ENCODE results near the gene PDSS2. TPM values are rescaled to one million over a fixed set of nuclear protein-coding genes. Genes with fewer than 3 reads are reported as not detected.
"Not testable (repeated sequence)": the region's sequence is repeated elsewhere in the genome, so short reads cannot be mapped to it uniquely, and the experiment has no call there.

Gene PDSS2
- total RNA-seq, 2 donors from 2014 or later: 11.4 to 12.3 TPM

GRCh38 chr6:107135048-107135680, 324.2 kb downstream of the PDSS2 start:
- not testable (repeated sequence) for H3K27me3 Mint-ChIP-seq; ATAC-seq; H3K27ac Mint-ChIP-seq; H3K36me3 Mint-ChIP-seq (ENCODE audit: low read depth); DNase-seq; H3K9me3 ChIP-seq (ENCODE audit: control insufficient read depth, low read length, poor library complexity, severe bottlenecking); H3K4me3 Mint-ChIP-seq; H3K4me1 Mint-ChIP-seq

- DNase-seq (no peak), ATAC-seq (no peak)
- Mint-ChIP-seq H3K36me3 (ENCODE audit: low read depth) (no peaks in the 10 kb centered on the region), H3K4me1 (peaks cover 3% of the 10 kb centered on the region), H3K27me3 (no peaks in the 10 kb centered on the region), H3K27ac (no peak overlapping the region), H3K4me3 (no peak overlapping the region)
- no peaks in the 10 kb centered on the region for H3K9me3 ChIP-seq (ENCODE audit: control insufficient read depth, low read length, poor library complexity, severe bottlenecking)
Observed at GRCh38 chr6:107132330-107132954, 326.9 kb downstream of the PDSS2 start.

- H3K9me3 ChIP-seq (ENCODE audit: control insufficient read depth, low read length, poor library complexity, severe bottlenecking): no peaks in the 10 kb centered on the region
- Mint-ChIP-seq H3K27ac (no peak overlapping the region), H3K4me1 (peaks cover 3% of the 10 kb centered on the region), H3K4me3 (no peak overlapping the region), H3K36me3 (ENCODE audit: low read depth) (no peaks in the 10 kb centered on the region), H3K27me3 (no peaks in the 10 kb centered on the region)
- ATAC-seq (no peak), DNase-seq (no peak)
Observed at GRCh38 chr6:107129370-107129925, 329.9 kb downstream of the PDSS2 start.

- Mint-ChIP-seq H3K4me1 (peaks cover 3% of the 10 kb centered on the region), H3K27ac (no peak overlapping the region), H3K36me3 (ENCODE audit: low read depth) (no peaks in the 10 kb centered on the region), H3K4me3 (no peak overlapping the region), H3K27me3 (no peaks in the 10 kb centered on the region)
- DNase-seq: no peak
- ATAC-seq: no peak
- H3K9me3 ChIP-seq (ENCODE audit: control insufficient read depth, low read length, poor library complexity, severe bottlenecking): no peaks in the 10 kb centered on the region
Observed at GRCh38 chr6:107128577-107128976, 330.8 kb downstream of the PDSS2 start.

- no peaks in the 10 kb centered on the region for H3K27me3 Mint-ChIP-seq
- H3K36me3 Mint-ChIP-seq (ENCODE audit: low read depth): no peaks in the 10 kb centered on the region
- no peak overlapping the region for H3K27ac Mint-ChIP-seq
- peaks cover 3% of the 10 kb centered on the region for H3K4me1 Mint-ChIP-seq
- H3K9me3 ChIP-seq (ENCODE audit: control insufficient read depth, low read length, poor library complexity, severe bottlenecking): no peaks in the 10 kb centered on the region
- DNase-seq (no peak), ATAC-seq (no peak)
- no peak overlapping the region for H3K4me3 Mint-ChIP-seq
Observed at GRCh38 chr6:107128175-107128574, 331.2 kb downstream of the PDSS2 start.

GRCh38 chr6:107125771-107126170, 333.6 kb downstream of the PDSS2 start:
- no peak overlapping the region for H3K4me3 Mint-ChIP-seq

GRCh38 chr6:107124934-107125348, 334.4 kb downstream of the PDSS2 start:
- DNase-seq (no peak), ATAC-seq (no peak)
- Mint-ChIP-seq H3K27ac (no peak overlapping the region), H3K4me3 (no peak overlapping the region), H3K27me3 (no peaks in the 10 kb centered on the region), H3K4me1 (peaks cover 3% of the 10 kb centered on the region), H3K36me3 (ENCODE audit: low read depth) (no peaks in the 10 kb centered on the region)
- no peaks in the 10 kb centered on the region for H3K9me3 ChIP-seq (ENCODE audit: control insufficient read depth, low read length, poor library complexity, severe bottlenecking)

More at GRCh38 chr6:107125771-107126170, 333.6 kb downstream of the PDSS2 start:
- H3K9me3 ChIP-seq (ENCODE audit: control insufficient read depth, low read length, poor library complexity, severe bottlenecking): no peaks in the 10 kb centered on the region
- DNase-seq: no peak
- Mint-ChIP-seq H3K36me3 (ENCODE audit: low read depth) (no peaks in the 10 kb centered on the region), H3K4me1 (peaks cover 3% of the 10 kb centered on the region), H3K27ac (no peak overlapping the region), H3K27me3 (no peaks in the 10 kb centered on the region)
- no peak for ATAC-seq

GRCh38 chr6:107123501-107123900, 335.9 kb downstream of the PDSS2 start:
- DNase-seq (no peak), ATAC-seq (no peak)
- Mint-ChIP-seq H3K4me3 (no peak overlapping the region), H3K4me1 (no peaks in the 10 kb centered on the region), H3K27ac (no peak overlapping the region), H3K27me3 (no peaks in the 10 kb centered on the region), H3K36me3 (ENCODE audit: low read depth) (no peaks in the 10 kb centered on the region)
- H3K9me3 ChIP-seq (ENCODE audit: control insufficient read depth, low read length, poor library complexity, severe bottlenecking): no peaks in the 10 kb centered on the region

GRCh38 chr6:107122748-107123147, 336.6 kb downstream of the PDSS2 start:
- ATAC-seq: no peak
- no peaks in the 10 kb centered on the region for H3K9me3 ChIP-seq (ENCODE audit: control insufficient read depth, low read length, poor library complexity, severe bottlenecking)

GRCh38 chr6:107121964-107122495, 337.3 kb downstream of the PDSS2 start:
- H3K36me3 Mint-ChIP-seq (ENCODE audit: low read depth): no peaks in the 10 kb centered on the region
- no peak overlapping the region for H3K27ac Mint-ChIP-seq
- H3K4me3 Mint-ChIP-seq: no peak overlapping the region
- DNase-seq: no peak
- no peak for ATAC-seq
- H3K9me3 ChIP-seq (ENCODE audit: control insufficient read depth, low read length, poor library complexity, severe bottlenecking): no peaks in the 10 kb centered on the region
- H3K27me3 Mint-ChIP-seq: peaks cover under 1% of the 10 kb centered on the region
- H3K4me1 Mint-ChIP-seq: peaks cover under 1% of the 10 kb centered on the region

More at GRCh38 chr6:107122748-107123147, 336.6 kb downstream of the PDSS2 start:
- H3K36me3 Mint-ChIP-seq (ENCODE audit: low read depth): no peaks in the 10 kb centered on the region
- H3K4me1 Mint-ChIP-seq: no peaks in the 10 kb centered on the region
- no peak for DNase-seq
- H3K27ac Mint-ChIP-seq: no peak overlapping the region
- H3K27me3 Mint-ChIP-seq: no peaks in the 10 kb centered on the region
- H3K4me3 Mint-ChIP-seq: no peak overlapping the region

- Mint-ChIP-seq H3K36me3 (ENCODE audit: low read depth) (no peaks in the 10 kb centered on the region), H3K27me3 (peaks cover 8% of the 10 kb centered on the region), H3K4me3 (no peak overlapping the region), H3K27ac (peak overlapping the region; percentile 2), H3K4me1 (peaks cover 8% of the 10 kb centered on the region)
- ATAC-seq: no peak
- H3K9me3 ChIP-seq (ENCODE audit: control insufficient read depth, low read length, poor library complexity, severe bottlenecking): no peaks in the 10 kb centered on the region
- DNase-seq: no peak
Observed at GRCh38 chr6:107121266-107121665, 338.1 kb downstream of the PDSS2 start.

- no peak overlapping the region for H3K4me3 Mint-ChIP-seq
Observed at GRCh38 chr6:107120404-107120803, 339.0 kb downstream of the PDSS2 start.

GRCh38 chr6:107118976-107119375, 340.4 kb downstream of the PDSS2 start:
- no peaks in the 10 kb centered on the region for H3K36me3 Mint-ChIP-seq (ENCODE audit: low read depth)
- ATAC-seq (no peak), DNase-seq (no peak)
- H3K4me1 Mint-ChIP-seq: peaks cover 11% of the 10 kb centered on the region
- H3K4me3 Mint-ChIP-seq: no peak overlapping the region
- H3K9me3 ChIP-seq (ENCODE audit: control insufficient read depth, low read length, poor library complexity, severe bottlenecking): no peaks in the 10 kb centered on the region
- H3K27ac Mint-ChIP-seq: no peak overlapping the region
- peaks cover 10% of the 10 kb centered on the region for H3K27me3 Mint-ChIP-seq

More at GRCh38 chr6:107120404-107120803, 339.0 kb downstream of the PDSS2 start:
- peaks cover 11% of the 10 kb centered on the region for H3K4me1 Mint-ChIP-seq
- H3K27me3 Mint-ChIP-seq: peaks cover 10% of the 10 kb centered on the region
- no peak overlapping the region for H3K27ac Mint-ChIP-seq
- ATAC-seq (no peak), DNase-seq (no peak)
- no peaks in the 10 kb centered on the region for H3K36me3 Mint-ChIP-seq (ENCODE audit: low read depth)
- no peaks in the 10 kb centered on the region for H3K9me3 ChIP-seq (ENCODE audit: control insufficient read depth, low read length, poor library complexity, severe bottlenecking)
